Panc1 (cell line): Measurements from ENCODE around the gene TCF15.

Source experiments
- POLR2AphosphoS5 ChIP-seq: IDR thresholded peaks from 2 replicates; pipeline ENCODE4 v1.6.1; 2012; ENCODE audit warnings: mild to moderate bottlenecking, low read depth, low read length, moderate library complexity
- TF ChIP-seq, protein P1 (sequence below): fragments of 450-650 bp; IDR thresholded peaks from 2 replicates; pipeline ENCODE4 v1.5.1; 2017; ENCODE audit warnings: mild to moderate bottlenecking
- TF ChIP-seq, protein P2 (sequence below), 2 experiments: IDR thresholded peaks; 2 replicates each; pipeline ENCODE4 v1.6.1; 2011 to 2012; ENCODE audit warnings: low read depth in 2 of 2, control low read depth in 1 of 2, low read length in 1 of 2, mild to moderate bottlenecking in 1 of 2, moderate library complexity in 1 of 2; ENCODE audit not compliant: insufficient read depth in 1 of 2

DNA sequence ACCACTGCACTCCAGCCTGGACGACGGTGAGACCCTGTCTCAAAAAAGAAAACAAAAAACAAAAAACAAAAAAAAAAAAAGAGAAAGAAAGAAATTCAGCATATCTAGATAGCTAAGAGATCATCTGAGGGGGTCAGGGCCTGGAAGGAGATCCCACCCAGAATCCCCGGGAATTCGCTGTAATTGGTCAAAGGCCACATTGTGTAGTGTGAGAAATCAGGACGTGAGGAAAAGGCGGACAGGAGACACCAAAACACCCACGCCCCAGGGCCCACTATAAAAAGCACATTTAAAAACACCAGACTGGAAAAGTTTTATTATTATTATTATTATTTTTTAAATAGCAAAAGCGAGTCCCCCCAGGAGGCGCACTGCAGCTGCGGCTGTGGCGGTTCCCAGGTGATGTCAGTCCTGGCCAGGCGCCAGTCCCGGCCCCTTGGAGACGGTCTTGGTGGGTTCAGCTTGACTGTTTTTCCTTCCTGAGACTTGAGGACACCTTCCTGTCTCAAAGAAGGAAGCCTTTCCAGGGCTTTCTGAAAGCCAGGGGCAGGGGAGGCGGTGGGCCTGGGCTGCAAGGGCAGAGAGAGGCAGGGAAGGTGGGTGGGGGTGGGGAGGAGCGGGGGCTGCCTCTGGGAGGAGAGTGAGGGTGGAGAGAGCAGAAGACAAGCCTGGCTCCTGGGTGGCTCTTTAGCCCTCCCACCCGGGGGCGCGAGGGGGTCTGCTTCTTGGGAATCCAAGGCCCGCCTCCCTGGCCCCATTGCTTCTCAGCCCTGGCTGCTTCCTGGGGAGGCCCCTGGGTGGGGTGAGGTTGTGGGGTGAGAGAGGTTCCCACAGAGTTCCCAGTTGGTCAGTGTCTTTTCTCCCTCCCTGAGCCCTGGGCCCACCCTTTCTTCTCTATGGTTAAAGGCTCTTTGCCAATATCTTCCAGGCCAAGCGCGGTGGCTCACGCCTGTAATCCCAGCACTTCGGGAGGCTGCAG, 14.5 kb downstream of the TCF15 start:
- no peak for TF ChIP-seq POLR2AphosphoS5
- TF ChIP-seq, protein P1, sequence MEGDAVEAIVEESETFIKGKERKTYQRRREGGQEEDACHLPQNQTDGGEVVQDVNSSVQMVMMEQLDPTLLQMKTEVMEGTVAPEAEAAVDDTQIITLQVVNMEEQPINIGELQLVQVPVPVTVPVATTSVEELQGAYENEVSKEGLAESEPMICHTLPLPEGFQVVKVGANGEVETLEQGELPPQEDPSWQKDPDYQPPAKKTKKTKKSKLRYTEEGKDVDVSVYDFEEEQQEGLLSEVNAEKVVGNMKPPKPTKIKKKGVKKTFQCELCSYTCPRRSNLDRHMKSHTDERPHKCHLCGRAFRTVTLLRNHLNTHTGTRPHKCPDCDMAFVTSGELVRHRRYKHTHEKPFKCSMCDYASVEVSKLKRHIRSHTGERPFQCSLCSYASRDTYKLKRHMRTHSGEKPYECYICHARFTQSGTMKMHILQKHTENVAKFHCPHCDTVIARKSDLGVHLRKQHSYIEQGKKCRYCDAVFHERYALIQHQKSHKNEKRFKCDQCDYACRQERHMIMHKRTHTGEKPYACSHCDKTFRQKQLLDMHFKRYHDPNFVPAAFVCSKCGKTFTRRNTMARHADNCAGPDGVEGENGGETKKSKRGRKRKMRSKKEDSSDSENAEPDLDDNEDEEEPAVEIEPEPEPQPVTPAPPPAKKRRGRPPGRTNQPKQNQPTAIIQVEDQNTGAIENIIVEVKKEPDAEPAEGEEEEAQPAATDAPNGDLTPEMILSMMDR: no peak
- TF ChIP-seq, protein P2, sequence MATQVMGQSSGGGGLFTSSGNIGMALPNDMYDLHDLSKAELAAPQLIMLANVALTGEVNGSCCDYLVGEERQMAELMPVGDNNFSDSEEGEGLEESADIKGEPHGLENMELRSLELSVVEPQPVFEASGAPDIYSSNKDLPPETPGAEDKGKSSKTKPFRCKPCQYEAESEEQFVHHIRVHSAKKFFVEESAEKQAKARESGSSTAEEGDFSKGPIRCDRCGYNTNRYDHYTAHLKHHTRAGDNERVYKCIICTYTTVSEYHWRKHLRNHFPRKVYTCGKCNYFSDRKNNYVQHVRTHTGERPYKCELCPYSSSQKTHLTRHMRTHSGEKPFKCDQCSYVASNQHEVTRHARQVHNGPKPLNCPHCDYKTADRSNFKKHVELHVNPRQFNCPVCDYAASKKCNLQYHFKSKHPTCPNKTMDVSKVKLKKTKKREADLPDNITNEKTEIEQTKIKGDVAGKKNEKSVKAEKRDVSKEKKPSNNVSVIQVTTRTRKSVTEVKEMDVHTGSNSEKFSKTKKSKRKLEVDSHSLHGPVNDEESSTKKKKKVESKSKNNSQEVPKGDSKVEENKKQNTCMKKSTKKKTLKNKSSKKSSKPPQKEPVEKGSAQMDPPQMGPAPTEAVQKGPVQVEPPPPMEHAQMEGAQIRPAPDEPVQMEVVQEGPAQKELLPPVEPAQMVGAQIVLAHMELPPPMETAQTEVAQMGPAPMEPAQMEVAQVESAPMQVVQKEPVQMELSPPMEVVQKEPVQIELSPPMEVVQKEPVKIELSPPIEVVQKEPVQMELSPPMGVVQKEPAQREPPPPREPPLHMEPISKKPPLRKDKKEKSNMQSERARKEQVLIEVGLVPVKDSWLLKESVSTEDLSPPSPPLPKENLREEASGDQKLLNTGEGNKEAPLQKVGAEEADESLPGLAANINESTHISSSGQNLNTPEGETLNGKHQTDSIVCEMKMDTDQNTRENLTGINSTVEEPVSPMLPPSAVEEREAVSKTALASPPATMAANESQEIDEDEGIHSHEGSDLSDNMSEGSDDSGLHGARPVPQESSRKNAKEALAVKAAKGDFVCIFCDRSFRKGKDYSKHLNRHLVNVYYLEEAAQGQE (IDR thresholded peaks at IDR 0.05; ENCODE audit: insufficient read depth in 1 of 2, low read depth in 2 of 2, low read length in 1 of 2): no peak
